ENCODE data around the gene ARMH4. TPM values are rescaled to one million over a fixed set of nuclear protein-coding genes. Genes with fewer than 3 reads are reported as not detected.
A peak's percentile ranks its signal among the peaks of the same experiment; 100 is the strongest.

ARMH4 gene, protein sequence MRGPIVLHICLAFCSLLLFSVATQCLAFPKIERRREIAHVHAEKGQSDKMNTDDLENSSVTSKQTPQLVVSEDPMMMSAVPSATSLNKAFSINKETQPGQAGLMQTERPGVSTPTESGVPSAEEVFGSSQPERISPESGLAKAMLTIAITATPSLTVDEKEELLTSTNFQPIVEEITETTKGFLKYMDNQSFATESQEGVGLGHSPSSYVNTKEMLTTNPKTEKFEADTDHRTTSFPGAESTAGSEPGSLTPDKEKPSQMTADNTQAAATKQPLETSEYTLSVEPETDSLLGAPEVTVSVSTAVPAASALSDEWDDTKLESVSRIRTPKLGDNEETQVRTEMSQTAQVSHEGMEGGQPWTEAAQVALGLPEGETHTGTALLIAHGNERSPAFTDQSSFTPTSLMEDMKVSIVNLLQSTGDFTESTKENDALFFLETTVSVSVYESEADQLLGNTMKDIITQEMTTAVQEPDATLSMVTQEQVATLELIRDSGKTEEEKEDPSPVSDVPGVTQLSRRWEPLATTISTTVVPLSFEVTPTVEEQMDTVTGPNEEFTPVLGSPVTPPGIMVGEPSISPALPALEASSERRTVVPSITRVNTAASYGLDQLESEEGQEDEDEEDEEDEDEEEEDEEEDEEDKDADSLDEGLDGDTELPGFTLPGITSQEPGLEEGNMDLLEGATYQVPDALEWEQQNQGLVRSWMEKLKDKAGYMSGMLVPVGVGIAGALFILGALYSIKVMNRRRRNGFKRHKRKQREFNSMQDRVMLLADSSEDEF
- 10 to 100 TPM; 25.7 to 39.8 TPM for total RNA-seq
- polyA plus RNA-seq (ENCODE audit: insufficient read length in 2 of 2): 10 to 100 TPM; 15.4 to 26.3 TPM
- long read RNA-seq, donor 1, full-length matches to known transcripts: 1 of 193 reads
- long read RNA-seq, donor 1, partial matches to known transcripts: 187 of 193 reads
- long read RNA-seq, donor 1, other reads (novel, unspliced or antisense): 5 of 193 reads
- long read RNA-seq, donor 2, full-length matches to known transcripts: 1 of 100 reads
- long read RNA-seq, donor 2, partial matches to known transcripts: 75 of 100 reads
- long read RNA-seq, donor 2, other reads (novel, unspliced or antisense): 24 of 100 reads
- long read RNA-seq, donor 3: 0 reads
- long read RNA-seq, donor 4, partial matches to known transcripts: 712 of 1,002 reads
- long read RNA-seq, donor 4, other reads (novel, unspliced or antisense): 290 of 1,002 reads

DNA sequence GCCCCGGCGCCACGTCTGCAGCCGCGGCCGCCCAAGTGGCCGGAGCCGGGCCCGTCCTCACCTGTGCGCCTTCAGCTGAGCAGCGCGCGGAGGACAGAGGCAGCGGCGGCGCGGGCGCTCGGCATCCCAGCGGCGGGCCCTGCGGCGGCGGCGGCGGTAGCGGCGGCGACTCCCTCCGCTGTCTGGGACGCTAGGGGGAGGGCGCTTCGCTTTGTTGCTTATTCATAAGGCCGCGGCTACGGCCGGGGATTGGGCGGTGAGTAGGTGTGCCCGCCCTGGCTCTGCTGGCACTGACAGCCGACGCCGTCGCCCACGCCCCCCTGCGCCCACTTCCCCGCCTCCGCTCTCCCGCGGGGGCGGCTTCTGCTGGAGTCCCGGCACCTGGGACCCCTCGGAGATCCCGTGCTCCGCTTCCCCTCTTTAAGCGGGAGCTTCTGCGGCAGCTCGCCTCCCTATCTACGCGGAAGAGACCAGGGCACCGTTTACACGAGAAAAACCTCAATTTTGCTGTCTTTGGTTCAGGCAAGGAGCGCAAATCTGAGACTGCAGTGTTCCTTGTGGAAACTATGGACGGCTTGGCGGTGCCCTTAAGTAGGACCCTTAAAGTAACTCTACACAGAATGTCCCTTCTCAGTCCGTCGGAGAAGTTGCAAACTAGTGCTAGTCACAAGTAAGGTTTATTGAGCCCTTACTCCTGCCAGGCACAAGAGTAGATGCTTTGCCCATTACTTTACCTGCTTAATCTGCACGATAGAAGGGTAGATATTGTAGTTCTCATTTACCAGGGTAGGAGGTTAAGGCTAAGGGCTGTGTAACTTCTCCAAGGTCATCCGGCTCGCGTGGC is at the start of gene ARMH4:
Gene ARMH4, minus strand, starts transcription at position 200 of the 844 bp plus-strand sequence. CDS start 12,855 bp downstream, outside the sequence.
- Histone ChIP-seq H3K36me3 (ENCODE audit: control insufficient read depth, insufficient read depth, low read length) (no peaks in the 10 kb centered on the region), H3K9me3 (ENCODE audit: control insufficient read depth, insufficient read depth, low read length) (no peaks in the 10 kb centered on the region), H3K4me1 (ENCODE audit: control insufficient read depth, insufficient read depth, low read length) (peaks cover 13% of the 10 kb centered on the region), H3K27ac (ENCODE audit: low read depth, low read length) (peak within 1 kb of the TSS; percentile 57), H3K27me3 (ENCODE audit: control insufficient read depth, insufficient read depth, low read length) (no peaks in the 10 kb centered on the region), H3K4me3 (ENCODE audit: low read depth, low read length) (peak within 1 kb of the TSS; percentile 62)
- under 1% methylated on average over 64 of the region's 70 CpGs for WGBS (ENCODE audit: insufficient coverage)
- peak; percentile 59 to 97 (median 80) for DNase-seq (ENCODE audit: low read depth in 4 of 6, low spot score in 6 of 6)

DNA sequence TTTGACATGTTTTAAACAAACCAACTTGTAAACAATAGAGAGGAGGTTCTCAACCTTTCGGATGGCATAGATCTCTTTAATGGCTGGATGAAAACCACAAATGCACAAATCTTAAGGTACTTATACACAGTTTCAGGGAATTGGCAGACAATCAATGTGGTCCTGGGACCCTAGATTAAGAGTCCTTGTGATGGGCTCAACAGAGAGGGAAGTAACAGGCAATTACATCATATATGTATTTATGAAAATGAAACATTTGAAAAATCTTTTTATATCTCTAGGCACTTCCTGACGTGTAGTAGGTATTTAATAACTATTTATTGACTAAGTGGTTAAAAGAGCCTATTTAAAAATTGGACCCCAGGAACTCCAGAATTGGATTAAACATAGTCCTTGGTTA is 48.8 kb upstream of the ARMH4 start:
- H3K4me3 ChIP-seq (ENCODE audit: low read depth, low read length): peak overlapping the region; percentile 90
- no peaks in the 10 kb centered on the region for H3K9me3 ChIP-seq (ENCODE audit: control insufficient read depth, insufficient read depth, low read length)
- H3K27ac ChIP-seq (ENCODE audit: low read depth, low read length): peak overlapping the region; percentile 94
- no CpG with 5 or more reads among the region's 2 CpGs for WGBS (ENCODE audit: insufficient coverage)
- no peaks in the 10 kb centered on the region for H3K27me3 ChIP-seq (ENCODE audit: control insufficient read depth, insufficient read depth, low read length)
- peaks cover 4% of the 10 kb centered on the region for H3K4me1 ChIP-seq (ENCODE audit: control insufficient read depth, insufficient read depth, low read length)
- H3K36me3 ChIP-seq (ENCODE audit: control insufficient read depth, insufficient read depth, low read length): peaks cover 18% of the 10 kb centered on the region
- DNase-seq (ENCODE audit: low read depth in 4 of 6, low spot score in 6 of 6): peak in 1 of 6 donors; percentile 30

DNA sequence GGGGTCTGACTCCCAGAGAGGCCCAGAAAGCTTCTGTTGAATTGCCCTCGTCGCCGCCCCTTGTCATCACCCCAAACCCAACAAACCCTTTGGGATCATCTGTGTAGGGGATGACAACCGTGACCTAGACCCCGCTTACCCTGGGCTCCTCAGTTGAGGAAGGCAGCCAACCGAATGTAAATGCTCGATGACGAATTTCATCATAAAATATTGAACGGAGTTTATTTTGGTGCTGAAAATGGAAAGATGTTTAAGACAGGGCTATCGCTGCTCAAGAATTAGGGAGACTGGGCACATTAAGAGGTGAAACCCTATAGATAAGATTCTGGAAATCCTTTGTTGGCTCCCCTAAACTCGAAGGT is 48.4 kb upstream of the ARMH4 start:
- H3K4me3 ChIP-seq (ENCODE audit: low read depth, low read length): peak overlapping the region; percentile 90
- H3K36me3 ChIP-seq (ENCODE audit: control insufficient read depth, insufficient read depth, low read length): peaks cover 16% of the 10 kb centered on the region
- H3K4me1 ChIP-seq (ENCODE audit: control insufficient read depth, insufficient read depth, low read length): peaks cover 4% of the 10 kb centered on the region
- WGBS (ENCODE audit: insufficient coverage): 0% methylated on average over 3 of the region's 11 CpGs
- peak overlapping the region; percentile 94 for H3K27ac ChIP-seq (ENCODE audit: low read depth, low read length)
- H3K27me3 ChIP-seq (ENCODE audit: control insufficient read depth, insufficient read depth, low read length): no peaks in the 10 kb centered on the region
- H3K9me3 ChIP-seq (ENCODE audit: control insufficient read depth, insufficient read depth, low read length): no peaks in the 10 kb centered on the region
- peak in 2 of 6 donors; percentile 15 to 17 for DNase-seq (ENCODE audit: low read depth in 4 of 6, low spot score in 6 of 6)

GRCh38 chr14:58199726-58200479 is 47.9 kb upstream of the ARMH4 start, which contains the start of gene ACTR10:
TSS of gene ACTR10 (plus strand) at chr14:58200149. CDS start at chr14:58200218, 69 bp downstream.
- peaks cover 11% of the 10 kb centered on the region for H3K36me3 ChIP-seq (ENCODE audit: control insufficient read depth, insufficient read depth, low read length)
- WGBS (ENCODE audit: insufficient coverage): 0% methylated on average over 78 of the region's 78 CpGs
- peaks cover 4% of the 10 kb centered on the region for H3K4me1 ChIP-seq (ENCODE audit: control insufficient read depth, insufficient read depth, low read length)
- H3K4me3 ChIP-seq (ENCODE audit: low read depth, low read length): peak within 1 kb of the TSS; percentile 90
- H3K27ac ChIP-seq (ENCODE audit: low read depth, low read length): peak within 1 kb of the TSS; percentile 94
- H3K27me3 ChIP-seq (ENCODE audit: control insufficient read depth, insufficient read depth, low read length): no peaks in the 10 kb centered on the region
- no peaks in the 10 kb centered on the region for H3K9me3 ChIP-seq (ENCODE audit: control insufficient read depth, insufficient read depth, low read length)
- DNase-seq (ENCODE audit: low read depth in 4 of 6, low spot score in 6 of 6): peak; percentile 61 to 94 (median 74)

- no peak for DNase-seq (ENCODE audit: low read depth in 4 of 6, low spot score in 6 of 6)
- no peaks in the 10 kb centered on the region for H3K9me3 ChIP-seq (ENCODE audit: control insufficient read depth, insufficient read depth, low read length)
- H3K36me3 ChIP-seq (ENCODE audit: control insufficient read depth, insufficient read depth, low read length): peaks cover 3% of the 10 kb centered on the region
- no CpG with 5 or more reads among the region's 5 CpGs for WGBS (ENCODE audit: insufficient coverage)
- H3K4me3 ChIP-seq (ENCODE audit: low read depth, low read length): no peak overlapping the region
- H3K4me1 ChIP-seq (ENCODE audit: control insufficient read depth, insufficient read depth, low read length): peaks cover 4% of the 10 kb centered on the region
- H3K27ac ChIP-seq (ENCODE audit: low read depth, low read length): no peak overlapping the region
- H3K27me3 ChIP-seq (ENCODE audit: control insufficient read depth, insufficient read depth, low read length): no peaks in the 10 kb centered on the region
These were observed 46.1 kb upstream of the ARMH4 start for GRCh38 chr14:58198086-58198485.

GRCh38 chr14:58196198-58196597 is 44.2 kb upstream of the ARMH4 start:
- DNase-seq (ENCODE audit: low read depth in 4 of 6, low spot score in 6 of 6): no peak
- H3K9me3 ChIP-seq (ENCODE audit: control insufficient read depth, insufficient read depth, low read length): no peaks in the 10 kb centered on the region
- H3K4me3 ChIP-seq (ENCODE audit: low read depth, low read length): no peak overlapping the region
- no peaks in the 10 kb centered on the region for H3K36me3 ChIP-seq (ENCODE audit: control insufficient read depth, insufficient read depth, low read length)
- H3K27ac ChIP-seq (ENCODE audit: low read depth, low read length): no peak overlapping the region
- no peaks in the 10 kb centered on the region for H3K4me1 ChIP-seq (ENCODE audit: control insufficient read depth, insufficient read depth, low read length)
- no peaks in the 10 kb centered on the region for H3K27me3 ChIP-seq (ENCODE audit: control insufficient read depth, insufficient read depth, low read length)
- 83% methylated on average over 1 of the region's 1 CpG for WGBS (ENCODE audit: insufficient coverage)

DNA sequence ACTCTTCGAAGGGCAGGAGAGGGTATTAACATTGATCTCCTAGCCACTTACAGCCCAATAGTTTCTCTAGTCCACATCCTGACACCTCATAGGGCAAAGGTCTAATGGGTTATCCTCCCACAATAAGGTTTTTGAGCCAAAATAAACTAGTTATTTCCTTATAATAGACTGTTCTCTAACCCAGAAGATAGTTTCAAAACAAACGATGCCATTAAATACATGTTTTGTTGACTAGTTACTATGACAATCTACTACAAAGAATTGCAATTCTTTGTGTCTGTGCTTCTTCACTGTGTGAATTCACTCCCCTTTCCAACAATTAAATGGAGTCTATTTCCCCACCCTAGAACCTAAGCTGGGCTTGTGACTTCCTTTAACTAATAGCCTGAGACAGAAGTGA is 41.5 kb upstream of the ARMH4 start:
- H3K36me3 ChIP-seq (ENCODE audit: control insufficient read depth, insufficient read depth, low read length): no peaks in the 10 kb centered on the region
- no peak for DNase-seq (ENCODE audit: low read depth in 4 of 6, low spot score in 6 of 6)
- no peaks in the 10 kb centered on the region for H3K9me3 ChIP-seq (ENCODE audit: control insufficient read depth, insufficient read depth, low read length)
- no peaks in the 10 kb centered on the region for H3K27me3 ChIP-seq (ENCODE audit: control insufficient read depth, insufficient read depth, low read length)
- WGBS (ENCODE audit: insufficient coverage): no CpG with 5 or more reads among the region's 2 CpGs
- no peaks in the 10 kb centered on the region for H3K4me1 ChIP-seq (ENCODE audit: control insufficient read depth, insufficient read depth, low read length)
- H3K4me3 ChIP-seq (ENCODE audit: low read depth, low read length): no peak overlapping the region
- no peak overlapping the region for H3K27ac ChIP-seq (ENCODE audit: low read depth, low read length)

DNA sequence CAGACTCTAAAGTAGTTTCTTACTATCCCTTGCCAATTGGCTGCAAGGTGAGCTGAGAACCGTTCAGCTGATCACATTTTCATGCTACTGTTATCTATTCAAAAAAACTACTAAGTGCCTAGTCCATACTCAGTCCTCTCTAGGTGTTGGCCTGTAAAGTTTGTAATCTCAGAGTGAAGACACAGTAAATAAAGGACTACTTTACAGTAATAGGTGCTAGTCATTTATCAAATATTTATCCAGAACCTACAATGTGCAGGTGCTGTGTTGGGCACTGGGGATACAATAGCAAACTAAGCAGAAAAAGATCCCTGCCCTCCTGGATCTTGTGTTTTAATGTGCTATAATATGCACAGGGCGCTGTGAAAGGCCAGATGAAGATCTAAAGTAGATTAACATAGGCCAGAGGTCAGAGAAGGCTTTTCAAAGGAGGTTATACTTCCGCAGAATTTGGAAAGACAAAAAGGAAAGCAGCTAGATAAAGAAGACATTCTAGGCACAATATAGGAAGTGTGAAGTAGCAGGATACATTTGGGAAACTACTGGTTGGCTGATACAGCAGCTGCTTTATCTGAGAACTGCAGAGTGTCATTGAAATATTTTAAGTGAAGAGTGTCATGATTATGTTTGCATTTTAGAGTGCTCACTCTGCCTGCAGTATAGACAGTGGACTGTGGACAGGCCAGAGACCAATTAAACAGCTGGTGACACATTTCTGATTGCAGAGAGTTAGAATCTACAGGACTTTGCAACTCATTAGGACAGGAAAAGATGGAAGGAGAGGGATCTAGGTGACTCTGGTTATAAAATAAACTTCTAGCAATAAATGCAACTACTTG is 40.0 kb upstream of the ARMH4 start:
- Histone ChIP-seq H3K27me3 (ENCODE audit: control insufficient read depth, insufficient read depth, low read length) (no peaks in the 10 kb centered on the region), H3K4me3 (ENCODE audit: low read depth, low read length) (no peak overlapping the region), H3K9me3 (ENCODE audit: control insufficient read depth, insufficient read depth, low read length) (no peaks in the 10 kb centered on the region), H3K36me3 (ENCODE audit: control insufficient read depth, insufficient read depth, low read length) (no peaks in the 10 kb centered on the region), H3K27ac (ENCODE audit: low read depth, low read length) (no peak overlapping the region), H3K4me1 (ENCODE audit: control insufficient read depth, insufficient read depth, low read length) (no peaks in the 10 kb centered on the region)
- WGBS (ENCODE audit: insufficient coverage): 71% methylated on average over 2 of the region's 3 CpGs
- DNase-seq (ENCODE audit: low read depth in 4 of 6, low spot score in 6 of 6): no peak

All from spinal cord (tissue), 10 donors.